Measurements from ENCODE around the gene GSTA1. TPM values are rescaled to one million over a fixed set of nuclear protein-coding genes. Genes with fewer than 3 reads are reported as not detected.
"Not testable (repeated sequence)": the region's sequence is repeated elsewhere in the genome, so short reads cannot be mapped to it uniquely, and the experiment has no call there.

The GSTA1 gene
- not detected in 2 replicates for total RNA-seq (2014; rRNA removed; shearing (Covaris generic))

DNA sequence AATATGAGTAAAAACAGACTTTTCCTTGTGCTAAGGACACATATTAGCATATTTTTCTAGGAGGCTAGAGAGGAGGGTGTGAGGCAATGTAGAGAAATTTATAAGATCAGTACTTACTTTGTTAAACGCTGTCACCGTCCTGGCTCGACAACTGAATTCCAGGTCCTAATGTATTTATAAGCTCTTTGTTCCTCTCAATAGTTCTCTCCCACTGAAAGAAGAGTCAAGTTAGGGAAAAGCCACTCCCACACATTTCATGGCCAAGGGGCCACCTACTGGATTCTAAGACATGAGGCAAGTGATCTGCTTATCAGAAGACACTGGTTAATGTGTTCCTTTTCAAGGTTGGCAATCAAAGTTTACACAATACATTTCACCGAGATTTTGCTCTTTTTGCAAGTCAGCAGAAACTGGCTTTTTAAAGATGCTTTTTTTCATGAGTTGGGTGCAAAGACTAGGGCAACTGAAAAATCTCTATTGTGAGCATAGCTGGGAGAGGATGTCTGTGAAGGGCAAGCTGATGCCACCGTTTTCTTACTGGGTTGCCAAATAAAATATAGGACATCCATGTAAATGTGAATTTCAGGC, at the start of gene GSTA1:
GSTA1 (minus strand) TSS at position 149 of the 588 bp plus-strand sequence. CDS start 4,549 bp downstream, outside the sequence.
- H3K4me3 ChIP-seq; H3K9me3 ChIP-seq (replicated peaks); DNase-seq; H3K36me3 ChIP-seq; H3K4me1 ChIP-seq; H3K27me3 ChIP-seq; H3K27ac ChIP-seq: not testable (repeated sequence)

DNA sequence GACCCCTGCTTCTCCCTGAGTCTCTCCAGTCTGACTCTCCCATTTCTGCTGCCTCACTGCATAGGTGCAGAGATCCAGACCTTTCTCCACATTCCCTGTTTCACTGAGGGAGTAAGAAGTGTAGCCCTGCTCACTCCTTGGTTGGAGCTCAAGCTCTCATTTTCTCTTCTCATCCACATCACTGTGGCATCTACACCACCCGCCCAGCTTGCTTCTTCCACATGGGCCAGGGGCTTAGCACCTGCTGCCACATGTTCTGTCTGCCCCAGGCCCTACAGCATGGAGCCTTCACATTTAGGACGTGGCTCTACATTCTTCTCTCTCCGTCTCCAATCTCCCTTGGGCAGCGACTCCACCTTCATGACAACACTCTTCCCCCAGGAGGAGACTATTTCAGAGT, 45.5 kb upstream of the GSTA1 start:
- no peak for DNase-seq
- H3K27ac ChIP-seq, result no peak overlapping the region

DNA sequence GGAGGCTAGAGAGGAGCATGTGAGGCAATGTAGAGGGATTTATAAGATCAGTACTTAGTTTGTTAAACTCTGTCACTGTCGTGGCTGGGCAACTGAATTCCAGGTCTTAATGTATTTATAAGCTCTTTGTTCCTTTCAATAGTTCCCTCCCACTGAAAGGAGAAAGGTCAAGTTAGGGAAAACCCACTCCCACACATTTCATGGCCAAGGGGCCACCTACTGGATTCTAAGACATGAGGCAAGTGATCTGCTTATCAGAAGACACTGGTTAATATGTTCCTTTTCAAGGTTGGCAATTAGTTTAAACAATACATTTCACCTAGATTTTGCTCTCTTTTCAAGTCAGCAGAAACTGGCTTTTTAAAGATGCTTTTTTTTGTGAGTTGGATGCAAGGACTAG, 42.4 kb upstream of the GSTA1 start:
- Histone ChIP-seq H3K36me3 (no peaks in the 10 kb centered on the region), H3K4me1 (no peaks in the 10 kb centered on the region), H3K9me3 (replicated peaks) (no peaks in the 10 kb centered on the region), H3K27ac (no peak overlapping the region), H3K27me3 (no peaks in the 10 kb centered on the region), H3K4me3 (no peak overlapping the region)
- DNase-seq, result no peak

More for the DNA sequence above, 45.5 kb upstream of the GSTA1 start:
- Histone ChIP-seq H3K27me3 (no peaks in the 10 kb centered on the region), H3K9me3 (replicated peaks) (no peaks in the 10 kb centered on the region), H3K4me3 (no peak overlapping the region), H3K4me1 (no peaks in the 10 kb centered on the region), H3K36me3 (no peaks in the 10 kb centered on the region)

- Histone ChIP-seq H3K27me3 (no peaks in the 10 kb centered on the region), H3K9me3 (replicated peaks) (no peaks in the 10 kb centered on the region), H3K4me1 (no peaks in the 10 kb centered on the region), H3K4me3 (no peak overlapping the region), H3K36me3 (no peaks in the 10 kb centered on the region), H3K27ac (no peak overlapping the region)
- DNase-seq, result no peak
Measured at GRCh38 chr6:52843605-52844004, 40.0 kb upstream of the GSTA1 start.

GRCh38 chr6:52840763-52841585, 37.4 kb upstream of the GSTA1 start, which contains the start of gene GSTA5:
GSTA5 (minus strand) TSS chr6:52840813.
- Histone ChIP-seq H3K27me3 (no peaks in the 10 kb centered on the region), H3K4me1 (no peaks in the 10 kb centered on the region), H3K27ac (no peak within 1 kb of the TSS), H3K36me3 (no peaks in the 10 kb centered on the region), H3K4me3 (no peak within 1 kb of the TSS), H3K9me3 (replicated peaks) (no peaks in the 10 kb centered on the region)
- DNase-seq, result no peak

DNA sequence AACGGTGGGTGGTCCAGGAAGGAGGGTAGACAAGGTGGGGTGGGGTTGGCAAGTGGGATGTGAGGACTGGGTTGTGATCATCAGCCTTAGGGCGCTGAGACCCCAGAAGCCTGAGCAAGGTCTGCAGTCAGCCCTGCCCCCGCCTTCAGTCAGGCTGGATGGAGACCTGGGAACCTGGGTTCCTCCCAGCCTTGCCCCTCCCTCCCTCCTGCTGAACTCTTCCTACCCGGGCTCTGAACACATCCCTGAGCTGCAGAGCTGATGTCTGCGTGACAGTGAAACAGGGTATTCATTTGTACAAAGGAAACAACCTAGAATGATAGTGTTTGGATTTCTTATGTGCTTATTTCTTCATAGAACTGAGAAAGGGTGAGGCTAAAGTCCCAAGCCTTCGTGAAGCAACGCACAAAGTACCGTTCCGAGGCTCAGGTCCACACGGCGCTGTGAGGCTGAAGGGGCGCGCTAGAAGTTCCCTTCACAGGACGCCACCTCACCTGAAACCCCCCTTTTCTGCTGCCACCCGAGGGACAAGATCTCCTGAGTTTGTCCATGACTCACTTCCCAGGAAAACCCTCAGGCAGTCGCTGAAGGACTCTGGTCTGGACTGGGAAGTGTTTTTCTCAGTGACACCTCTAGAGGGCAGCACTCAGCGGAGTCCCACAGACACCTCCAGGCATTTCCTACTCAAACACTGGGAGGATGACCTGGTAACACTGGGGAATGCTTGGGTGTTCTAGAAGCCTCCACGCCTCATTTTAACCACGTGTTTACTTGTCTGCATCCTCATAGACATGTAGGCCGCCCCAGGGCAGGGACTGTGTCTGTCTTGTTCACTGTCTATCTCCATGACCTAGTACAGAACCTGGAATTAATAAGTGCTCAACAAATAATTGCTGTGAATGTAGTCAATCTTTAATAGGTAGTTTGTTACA, 35.8 kb upstream of the GSTA1 start:
- Histone ChIP-seq H3K9me3 (replicated peaks) (no peaks in the 10 kb centered on the region), H3K4me1 (no peaks in the 10 kb centered on the region), H3K27me3 (no peaks in the 10 kb centered on the region), H3K27ac (no peak overlapping the region), H3K36me3 (no peaks in the 10 kb centered on the region), H3K4me3 (no peak overlapping the region)
- peak; percentile 51 to 79 for DNase-seq

DNA sequence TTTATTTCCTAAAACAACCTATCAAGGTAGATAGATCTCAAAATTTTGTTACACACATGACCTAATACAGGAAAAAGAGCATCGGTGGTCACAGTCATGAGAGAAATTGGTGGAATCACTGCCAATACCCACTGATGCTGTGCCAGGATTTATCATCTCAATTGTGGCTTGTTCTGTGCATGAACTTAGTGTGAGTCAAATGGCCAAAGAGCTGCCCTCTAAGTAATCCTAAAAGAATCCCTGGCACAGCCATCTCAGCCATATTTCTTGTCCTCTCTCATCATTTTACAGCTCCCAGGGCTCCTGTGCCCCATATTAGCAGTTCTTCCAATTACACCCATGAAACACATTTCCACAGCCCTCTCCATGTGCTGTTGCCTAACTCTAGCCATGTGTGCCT, 30.9 kb upstream of the GSTA1 start:
- no peaks in the 10 kb centered on the region for H3K27me3 ChIP-seq
- no peak for DNase-seq
- H3K4me1 ChIP-seq, result no peaks in the 10 kb centered on the region
- no peak overlapping the region for H3K4me3 ChIP-seq
- H3K27ac ChIP-seq, result no peak overlapping the region
- H3K36me3 ChIP-seq, result no peaks in the 10 kb centered on the region
- no peaks in the 10 kb centered on the region for H3K9me3 ChIP-seq (replicated peaks)

GRCh38 chr6:52830869-52831268, 27.3 kb upstream of the GSTA1 start:
- not testable (repeated sequence) for H3K27ac ChIP-seq, H3K36me3 ChIP-seq

GRCh38 chr6:52829046-52829817, 25.6 kb upstream of the GSTA1 start:
- H3K9me3 ChIP-seq (replicated peaks), result no peaks in the 10 kb centered on the region
- H3K27me3 ChIP-seq, result no peaks in the 10 kb centered on the region
- no peaks in the 10 kb centered on the region for H3K4me1 ChIP-seq
- no peak overlapping the region for H3K4me3 ChIP-seq
- DNase-seq, result no peak
- H3K36me3 ChIP-seq, result no peaks in the 10 kb centered on the region
- no peak overlapping the region for H3K27ac ChIP-seq

More at GRCh38 chr6:52830869-52831268, 27.3 kb upstream of the GSTA1 start:
- not testable (repeated sequence) for H3K27me3 ChIP-seq; DNase-seq; H3K4me3 ChIP-seq; H3K9me3 ChIP-seq (replicated peaks); H3K4me1 ChIP-seq

GRCh38 chr6:52828621-52829020, 25.0 kb upstream of the GSTA1 start:
- H3K4me1 ChIP-seq; DNase-seq; H3K27me3 ChIP-seq; H3K36me3 ChIP-seq; H3K9me3 ChIP-seq (replicated peaks); H3K4me3 ChIP-seq; H3K27ac ChIP-seq: not testable (repeated sequence)

- H3K4me1 ChIP-seq; H3K27ac ChIP-seq; H3K9me3 ChIP-seq (replicated peaks); H3K27me3 ChIP-seq; H3K4me3 ChIP-seq; H3K36me3 ChIP-seq; DNase-seq: not testable (repeated sequence)
Measured at GRCh38 chr6:52827073-52827783, 23.6 kb upstream of the GSTA1 start.

DNA sequence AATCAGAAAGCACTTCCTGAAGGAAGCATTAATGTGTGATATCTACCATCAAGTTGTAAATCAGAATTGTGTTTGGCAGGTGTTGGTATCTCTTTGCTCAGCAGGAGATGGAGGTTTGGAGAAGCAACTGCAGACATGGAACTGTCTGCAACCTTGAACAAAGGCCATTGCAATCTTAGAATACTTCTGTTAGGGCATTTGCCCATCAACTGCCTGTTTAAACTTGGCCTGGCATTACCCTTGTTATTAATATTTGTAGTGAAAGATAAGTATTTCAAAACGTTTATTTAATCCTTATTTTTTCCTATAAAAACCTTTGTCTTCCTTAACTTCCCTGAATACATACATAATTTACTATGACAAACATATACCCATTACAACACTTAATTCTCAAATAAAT, 22.9 kb upstream of the GSTA1 start:
- H3K9me3 ChIP-seq (replicated peaks), result no peaks in the 10 kb centered on the region
- DNase-seq, result no peak
- H3K36me3 ChIP-seq, result no peaks in the 10 kb centered on the region
- no peaks in the 10 kb centered on the region for H3K4me1 ChIP-seq
- no peak overlapping the region for H3K27ac ChIP-seq
- H3K4me3 ChIP-seq, result no peak overlapping the region
- H3K27me3 ChIP-seq, result no peaks in the 10 kb centered on the region

- H3K4me1 ChIP-seq; H3K9me3 ChIP-seq (replicated peaks); H3K27me3 ChIP-seq; DNase-seq; H3K36me3 ChIP-seq; H3K4me3 ChIP-seq; H3K27ac ChIP-seq: not testable (repeated sequence)
Measured at GRCh38 chr6:52825900-52826459, 22.4 kb upstream of the GSTA1 start.

Data from SJCRH30 (cell line).